HepG2 (cell line): Measurements from ENCODE around the gene XRCC1. TPM values are rescaled to one million over a fixed set of nuclear protein-coding genes. Genes with fewer than 3 reads are reported as not detected.

ENCODE experiments used
- GLI4 ChIP-seq: sonication (generic); formaldehyde crosslinking; IDR thresholded peaks from 2 replicates; pipeline ENCODE4 v1.5.1; 2020; ENCODE audit warnings: missing genetic modification reagents, mild to moderate bottlenecking, moderate library complexity, borderline replicate concordance
- KMT2B ChIP-seq: IDR thresholded peaks from 2 replicates; pipeline ENCODE4 v1.6.1; 2016; ENCODE audit warnings: missing genetic modification reagents, missing compliant biosample characterization
- MXD4 ChIP-seq: IDR thresholded peaks from 2 replicates; pipeline ENCODE4 v1.6.1; 2016; ENCODE audit warnings: mild to moderate bottlenecking, missing biosample characterization, missing genetic modification reagents
- PRPF4 ChIP-seq: fragments of 200-400 bp; formaldehyde crosslinking; IDR thresholded peaks from 2 replicates; pipeline ENCODE4 v1.6.1; 2016; ENCODE audit warnings: low read length, low read depth; ENCODE audit not compliant: poor library complexity, severe bottlenecking
- RAD51 ChIP-seq: fragments of 450-650 bp; IDR thresholded peaks from 2 replicates; pipeline ENCODE4 v1.6.1; 2016; ENCODE audit warnings: borderline replicate concordance
- ZNF3 ChIP-seq: IDR thresholded peaks from 2 replicates; pipeline ENCODE4 v1.7.0; 2017; ENCODE audit warnings: inconsistent platforms
- ZNF383 ChIP-seq: sonication (generic); formaldehyde crosslinking; IDR thresholded peaks from 2 replicates; pipeline ENCODE4 v1.4.0; 2020; ENCODE audit warnings: missing genetic modification reagents, mild to moderate bottlenecking, borderline replicate concordance
- ZSCAN12 ChIP-seq: sonication (generic); formaldehyde crosslinking; IDR thresholded peaks from 2 replicates; pipeline ENCODE4 v1.9.0; 2021; ENCODE audit warnings: mild to moderate bottlenecking, missing genetic modification reagents
- ZSCAN9 ChIP-seq: IDR thresholded peaks from 2 replicates; pipeline ENCODE4 v1.6.1; 2016; ENCODE audit warnings: borderline replicate concordance
- polyA plus RNA-seq, 8 experiments: library from polyadenylated mRNA; depleted of rRNA in 3 of 8; stranded (reverse) in 7 of 8; unstranded in 1 of 8; fragments of >200 nt; fragmentation: Illumina TruSeq in 4 of 8; extraction: Trizol in 4 of 8; gene quantifications; 2 replicates each; pipeline versions ENCODE4 v1.2.1 to v1.2.3, GENCODE V29; 2011 to 2016; ENCODE audit warnings: low read depth in 4 of 8, missing spikeins in 1 of 8, mixed read lengths in 1 of 8; ENCODE audit not compliant: insufficient read depth in 1 of 8
- total RNA-seq, 5 experiments: library from RNA; depleted of rRNA; stranded (reverse); fragments of >200 nt; fragmentation: Illumina TruSeq; extraction: Trizol; gene quantifications; 2 replicates each; pipeline ENCODE4 v1.2.3, GENCODE V29; 2016; ENCODE audit warnings: low read depth in 1 of 5
- TF ChIP-seq, protein P1 (sequence below): sonication (generic); formaldehyde crosslinking; IDR thresholded peaks from 2 replicates; pipeline ENCODE4 v1.5.0; 2020; ENCODE audit warnings: mild to moderate bottlenecking, missing genetic modification reagents
- TF ChIP-seq, protein P2 (sequence below): sonication (generic); formaldehyde crosslinking; IDR thresholded peaks from 2 replicates; pipeline ENCODE4 v1.4.0; 2020; ENCODE audit warnings: missing genetic modification reagents
- TF ChIP-seq, protein P3 (sequence below): sonication (generic); formaldehyde crosslinking; IDR thresholded peaks from 2 replicates; pipeline ENCODE4 v1.4.0; 2020; ENCODE audit warnings: missing genetic modification reagents, borderline replicate concordance
- TF ChIP-seq, protein P4 (sequence below): sonication (generic); formaldehyde crosslinking; IDR thresholded peaks from 2 replicates; pipeline ENCODE4 v1.4.0; 2020; ENCODE audit warnings: mild to moderate bottlenecking, missing genetic modification reagents

XRCC1 gene
- total and polyA plus RNA-seq, 2 of the 13 experiments (the other 11 are each of a cell fraction or from before 2014, with no cell fraction given): 24.7 to 26.3 TPM

DNA sequence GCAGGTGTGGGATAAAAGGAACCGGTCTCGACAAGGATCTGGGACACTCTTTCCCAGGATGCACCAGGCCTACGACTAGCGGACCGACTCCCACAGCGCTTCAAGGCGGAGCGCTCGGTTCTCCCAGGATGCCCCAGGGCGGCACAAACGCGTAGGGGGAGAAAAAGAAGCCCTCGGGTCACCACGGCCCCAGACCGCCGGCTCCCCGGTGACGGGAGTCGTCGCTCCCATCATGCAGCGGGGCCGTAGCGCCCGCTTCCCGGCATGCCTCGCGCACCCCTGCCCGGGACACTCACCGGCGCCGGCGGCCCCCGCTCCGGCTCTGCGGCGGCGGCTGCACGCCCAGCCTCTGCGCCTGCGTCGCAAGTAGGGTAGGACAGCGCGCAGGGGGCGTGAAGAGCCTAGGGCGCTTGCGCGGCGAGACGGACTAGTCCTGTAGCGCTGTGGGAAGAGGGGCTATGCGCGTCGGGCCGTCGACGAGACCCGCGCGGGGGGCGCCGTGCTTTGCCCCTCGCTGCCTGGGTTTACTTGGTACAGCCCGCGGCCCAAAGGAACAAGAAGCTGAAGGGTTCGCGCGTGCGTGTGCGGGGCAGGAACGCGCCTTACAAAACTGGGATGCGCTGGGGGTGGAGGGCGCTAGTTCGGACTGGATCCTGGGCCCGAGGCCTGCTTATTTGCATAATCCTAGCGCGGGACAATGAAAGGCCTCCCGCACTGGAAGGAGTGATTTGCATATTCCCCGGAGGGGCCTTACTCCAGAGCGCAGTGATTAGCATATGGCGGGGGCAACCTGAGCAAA lies 44.1 kb upstream of the XRCC1 start, which contains the start of gene ZNF428 (continued):
- TF ChIP-seq ZSCAN12 (CRISPR knock-in tag) (0 out of 2 replicates have a peak, but pooled peaks have one; percentile 76), ZSCAN9 (CRISPR knock-in tag) (no peak; the same call in 1 of the 2 replicates), KMT2B (CRISPR knock-in tag) (peak; percentile 55; the same call in 1 of the 2 replicates), ZNF383 (0 out of 2 replicates have a peak, but pooled peaks have one; percentile 78), GLI4 (CRISPR knock-in tag) (peak; percentile 90; the same call in 1 of the 2 replicates), ZNF3 (CRISPR knock-in tag) (no peak), MXD4 (no peak; the same call in 1 of the 2 replicates), RAD51 (no peak), PRPF4 (no peak)
- TF ChIP-seq, protein P1, sequence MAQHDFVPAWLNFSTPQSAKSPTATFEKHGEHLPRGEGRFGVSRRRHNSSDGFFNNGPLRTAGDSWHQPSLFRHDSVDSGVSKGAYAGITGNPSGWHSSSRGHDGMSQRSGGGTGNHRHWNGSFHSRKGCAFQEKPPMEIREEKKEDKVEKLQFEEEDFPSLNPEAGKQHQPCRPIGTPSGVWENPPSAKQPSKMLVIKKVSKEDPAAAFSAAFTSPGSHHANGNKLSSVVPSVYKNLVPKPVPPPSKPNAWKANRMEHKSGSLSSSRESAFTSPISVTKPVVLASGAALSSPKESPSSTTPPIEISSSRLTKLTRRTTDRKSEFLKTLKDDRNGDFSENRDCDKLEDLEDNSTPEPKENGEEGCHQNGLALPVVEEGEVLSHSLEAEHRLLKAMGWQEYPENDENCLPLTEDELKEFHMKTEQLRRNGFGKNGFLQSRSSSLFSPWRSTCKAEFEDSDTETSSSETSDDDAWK: no peak
- TF ChIP-seq, protein P2, sequence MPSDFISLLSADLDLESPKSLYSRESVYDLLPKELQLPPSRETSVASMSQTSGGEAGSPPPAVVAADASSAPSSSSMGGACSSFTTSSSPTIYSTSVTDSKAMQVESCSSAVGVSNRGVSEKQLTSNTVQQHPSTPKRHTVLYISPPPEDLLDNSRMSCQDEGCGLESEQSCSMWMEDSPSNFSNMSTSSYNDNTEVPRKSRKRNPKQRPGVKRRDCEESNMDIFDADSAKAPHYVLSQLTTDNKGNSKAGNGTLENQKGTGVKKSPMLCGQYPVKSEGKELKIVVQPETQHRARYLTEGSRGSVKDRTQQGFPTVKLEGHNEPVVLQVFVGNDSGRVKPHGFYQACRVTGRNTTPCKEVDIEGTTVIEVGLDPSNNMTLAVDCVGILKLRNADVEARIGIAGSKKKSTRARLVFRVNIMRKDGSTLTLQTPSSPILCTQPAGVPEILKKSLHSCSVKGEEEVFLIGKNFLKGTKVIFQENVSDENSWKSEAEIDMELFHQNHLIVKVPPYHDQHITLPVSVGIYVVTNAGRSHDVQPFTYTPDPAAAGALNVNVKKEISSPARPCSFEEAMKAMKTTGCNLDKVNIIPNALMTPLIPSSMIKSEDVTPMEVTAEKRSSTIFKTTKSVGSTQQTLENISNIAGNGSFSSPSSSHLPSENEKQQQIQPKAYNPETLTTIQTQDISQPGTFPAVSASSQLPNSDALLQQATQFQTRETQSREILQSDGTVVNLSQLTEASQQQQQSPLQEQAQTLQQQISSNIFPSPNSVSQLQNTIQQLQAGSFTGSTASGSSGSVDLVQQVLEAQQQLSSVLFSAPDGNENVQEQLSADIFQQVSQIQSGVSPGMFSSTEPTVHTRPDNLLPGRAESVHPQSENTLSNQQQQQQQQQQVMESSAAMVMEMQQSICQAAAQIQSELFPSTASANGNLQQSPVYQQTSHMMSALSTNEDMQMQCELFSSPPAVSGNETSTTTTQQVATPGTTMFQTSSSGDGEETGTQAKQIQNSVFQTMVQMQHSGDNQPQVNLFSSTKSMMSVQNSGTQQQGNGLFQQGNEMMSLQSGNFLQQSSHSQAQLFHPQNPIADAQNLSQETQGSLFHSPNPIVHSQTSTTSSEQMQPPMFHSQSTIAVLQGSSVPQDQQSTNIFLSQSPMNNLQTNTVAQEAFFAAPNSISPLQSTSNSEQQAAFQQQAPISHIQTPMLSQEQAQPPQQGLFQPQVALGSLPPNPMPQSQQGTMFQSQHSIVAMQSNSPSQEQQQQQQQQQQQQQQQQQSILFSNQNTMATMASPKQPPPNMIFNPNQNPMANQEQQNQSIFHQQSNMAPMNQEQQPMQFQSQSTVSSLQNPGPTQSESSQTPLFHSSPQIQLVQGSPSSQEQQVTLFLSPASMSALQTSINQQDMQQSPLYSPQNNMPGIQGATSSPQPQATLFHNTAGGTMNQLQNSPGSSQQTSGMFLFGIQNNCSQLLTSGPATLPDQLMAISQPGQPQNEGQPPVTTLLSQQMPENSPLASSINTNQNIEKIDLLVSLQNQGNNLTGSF (CRISPR knock-in tag): peak; percentile 54
- TF ChIP-seq, protein P3, sequence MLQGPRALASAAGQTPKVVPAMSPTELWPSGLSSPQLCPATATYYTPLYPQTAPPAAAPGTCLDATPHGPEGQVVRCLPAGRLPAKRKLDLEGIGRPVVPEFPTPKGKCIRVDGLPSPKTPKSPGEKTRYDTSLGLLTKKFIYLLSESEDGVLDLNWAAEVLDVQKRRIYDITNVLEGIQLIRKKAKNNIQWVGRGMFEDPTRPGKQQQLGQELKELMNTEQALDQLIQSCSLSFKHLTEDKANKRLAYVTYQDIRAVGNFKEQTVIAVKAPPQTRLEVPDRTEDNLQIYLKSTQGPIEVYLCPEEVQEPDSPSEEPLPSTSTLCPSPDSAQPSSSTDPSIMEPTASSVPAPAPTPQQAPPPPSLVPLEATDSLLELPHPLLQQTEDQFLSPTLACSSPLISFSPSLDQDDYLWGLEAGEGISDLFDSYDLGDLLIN: peak; percentile 93
- TF ChIP-seq, protein P4, sequence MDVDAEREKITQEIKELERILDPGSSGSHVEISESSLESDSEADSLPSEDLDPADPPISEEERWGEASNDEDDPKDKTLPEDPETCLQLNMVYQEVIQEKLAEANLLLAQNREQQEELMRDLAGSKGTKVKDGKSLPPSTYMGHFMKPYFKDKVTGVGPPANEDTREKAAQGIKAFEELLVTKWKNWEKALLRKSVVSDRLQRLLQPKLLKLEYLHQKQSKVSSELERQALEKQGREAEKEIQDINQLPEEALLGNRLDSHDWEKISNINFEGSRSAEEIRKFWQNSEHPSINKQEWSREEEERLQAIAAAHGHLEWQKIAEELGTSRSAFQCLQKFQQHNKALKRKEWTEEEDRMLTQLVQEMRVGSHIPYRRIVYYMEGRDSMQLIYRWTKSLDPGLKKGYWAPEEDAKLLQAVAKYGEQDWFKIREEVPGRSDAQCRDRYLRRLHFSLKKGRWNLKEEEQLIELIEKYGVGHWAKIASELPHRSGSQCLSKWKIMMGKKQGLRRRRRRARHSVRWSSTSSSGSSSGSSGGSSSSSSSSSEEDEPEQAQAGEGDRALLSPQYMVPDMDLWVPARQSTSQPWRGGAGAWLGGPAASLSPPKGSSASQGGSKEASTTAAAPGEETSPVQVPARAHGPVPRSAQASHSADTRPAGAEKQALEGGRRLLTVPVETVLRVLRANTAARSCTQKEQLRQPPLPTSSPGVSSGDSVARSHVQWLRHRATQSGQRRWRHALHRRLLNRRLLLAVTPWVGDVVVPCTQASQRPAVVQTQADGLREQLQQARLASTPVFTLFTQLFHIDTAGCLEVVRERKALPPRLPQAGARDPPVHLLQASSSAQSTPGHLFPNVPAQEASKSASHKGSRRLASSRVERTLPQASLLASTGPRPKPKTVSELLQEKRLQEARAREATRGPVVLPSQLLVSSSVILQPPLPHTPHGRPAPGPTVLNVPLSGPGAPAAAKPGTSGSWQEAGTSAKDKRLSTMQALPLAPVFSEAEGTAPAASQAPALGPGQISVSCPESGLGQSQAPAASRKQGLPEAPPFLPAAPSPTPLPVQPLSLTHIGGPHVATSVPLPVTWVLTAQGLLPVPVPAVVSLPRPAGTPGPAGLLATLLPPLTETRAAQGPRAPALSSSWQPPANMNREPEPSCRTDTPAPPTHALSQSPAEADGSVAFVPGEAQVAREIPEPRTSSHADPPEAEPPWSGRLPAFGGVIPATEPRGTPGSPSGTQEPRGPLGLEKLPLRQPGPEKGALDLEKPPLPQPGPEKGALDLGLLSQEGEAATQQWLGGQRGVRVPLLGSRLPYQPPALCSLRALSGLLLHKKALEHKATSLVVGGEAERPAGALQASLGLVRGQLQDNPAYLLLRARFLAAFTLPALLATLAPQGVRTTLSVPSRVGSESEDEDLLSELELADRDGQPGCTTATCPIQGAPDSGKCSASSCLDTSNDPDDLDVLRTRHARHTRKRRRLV (CRISPR knock-in tag): peak; percentile 99
